Measurements from ENCODE around the gene FIG4. TPM values are rescaled to one million over a fixed set of nuclear protein-coding genes. Genes with fewer than 3 reads are reported as not detected.
"Not testable (repeated sequence)": the region's sequence is repeated elsewhere in the genome, so short reads cannot be mapped to it uniquely, and the experiment has no call there.

FIG4 gene
- 19.0 TPM for polyA plus RNA-seq (2012; ENCODE audit: insufficient read depth, insufficient read length)

- peak; percentile 85 for DNase-seq (ENCODE audit: low read depth, low spot score)
- peak within 1 kb of the TSS; percentile 94 for H3K4me3 ChIP-seq (ENCODE audit: low read length)
Measured at GRCh38 chr6:109690737-109691621, at the start of gene FIG4, which contains the start of gene AK9. Gene FIG4, plus strand, starts transcription at chr6:109691296. Its CDS starts 140 bp downstream, at chr6:109691436. Gene AK9, minus strand, starts transcription at chr6:109691202. Its CDS starts 15,457 bp downstream, at chr6:109675745.

GRCh38 chr6:109644131-109644530, 47.0 kb upstream of the FIG4 start:
- no peak overlapping the region for H3K4me3 ChIP-seq (ENCODE audit: low read length)
- DNase-seq (ENCODE audit: low read depth, low spot score) = no peak

GRCh38 chr6:109653264-109653663, 37.8 kb upstream of the FIG4 start:
- no peak for DNase-seq (ENCODE audit: low read depth, low spot score)
- no peak overlapping the region for H3K4me3 ChIP-seq (ENCODE audit: low read length)

- H3K4me3 ChIP-seq (ENCODE audit: low read length) = no peak overlapping the region
- DNase-seq (ENCODE audit: low read depth, low spot score) = no peak
Measured at GRCh38 chr6:109655761-109656262, 35.3 kb upstream of the FIG4 start.

GRCh38 chr6:109660526-109661320, 30.4 kb upstream of the FIG4 start:
- H3K4me3 ChIP-seq (ENCODE audit: low read length) = no peak overlapping the region
- peak; percentile 2 for DNase-seq (ENCODE audit: low read depth, low spot score)

- no peak for DNase-seq (ENCODE audit: low read depth, low spot score)
- no peak overlapping the region for H3K4me3 ChIP-seq (ENCODE audit: low read length)
Measured at GRCh38 chr6:109662192-109662591, 28.9 kb upstream of the FIG4 start.

GRCh38 chr6:109669811-109670210, 21.3 kb upstream of the FIG4 start:
- no peak for DNase-seq (ENCODE audit: low read depth, low spot score)
- no peak overlapping the region for H3K4me3 ChIP-seq (ENCODE audit: low read length)

- H3K4me3 ChIP-seq (ENCODE audit: low read length) = no peak overlapping the region
- no peak for DNase-seq (ENCODE audit: low read depth, low spot score)
Measured at GRCh38 chr6:109671733-109672132, 19.4 kb upstream of the FIG4 start.

- no peak for DNase-seq (ENCODE audit: low read depth, low spot score)
- H3K4me3 ChIP-seq (ENCODE audit: low read length) = no peak overlapping the region
Measured at GRCh38 chr6:109672175-109672574, 18.9 kb upstream of the FIG4 start.

GRCh38 chr6:109672839-109673238, 18.3 kb upstream of the FIG4 start:
- no peak for DNase-seq (ENCODE audit: low read depth, low spot score)

GRCh38 chr6:109676724-109677123, 14.4 kb upstream of the FIG4 start:
- no peak overlapping the region for H3K4me3 ChIP-seq (ENCODE audit: low read length)
- no peak for DNase-seq (ENCODE audit: low read depth, low spot score)

More at GRCh38 chr6:109672839-109673238, 18.3 kb upstream of the FIG4 start:
- H3K4me3 ChIP-seq (ENCODE audit: low read length) = no peak overlapping the region

GRCh38 chr6:109678240-109678639, 12.9 kb upstream of the FIG4 start:
- no peak overlapping the region for H3K4me3 ChIP-seq (ENCODE audit: low read length)
- DNase-seq (ENCODE audit: low read depth, low spot score) = no peak

- not testable (repeated sequence) for H3K4me3 ChIP-seq (ENCODE audit: low read length); DNase-seq (ENCODE audit: low read depth, low spot score)
Measured at GRCh38 chr6:109678661-109679505, 12.2 kb upstream of the FIG4 start.

GRCh38 chr6:109686566-109687265, 4.4 kb upstream of the FIG4 start:
- no peak overlapping the region for H3K4me3 ChIP-seq (ENCODE audit: low read length)
- no peak for DNase-seq (ENCODE audit: low read depth, low spot score)

GRCh38 chr6:109687271-109687761, 3.8 kb upstream of the FIG4 start:
- peak; percentile 3 for DNase-seq (ENCODE audit: low read depth, low spot score)
- H3K4me3 ChIP-seq (ENCODE audit: low read length) = no peak overlapping the region

GRCh38 chr6:109690373-109690736, 741 bp upstream of the FIG4 start:
- peak overlapping the region; percentile 94 for H3K4me3 ChIP-seq (ENCODE audit: low read length)
- peak; percentile 19 for DNase-seq (ENCODE audit: low read depth, low spot score)

GRCh38 chr6:109693111-109693510, 2.0 kb downstream of the FIG4 start:
- no peak for DNase-seq (ENCODE audit: low read depth, low spot score)
- H3K4me3 ChIP-seq (ENCODE audit: low read length) = no peak overlapping the region

- no peak for DNase-seq (ENCODE audit: low read depth, low spot score)
Measured at GRCh38 chr6:109695468-109695867, 4.4 kb downstream of the FIG4 start.

More at GRCh38 chr6:109695468-109695867, 4.4 kb downstream of the FIG4 start:
- H3K4me3 ChIP-seq (ENCODE audit: low read length) = no peak overlapping the region
